ENCODE data around the gene DUSP23. TPM values are rescaled to one million over a fixed set of nuclear protein-coding genes. Genes with fewer than 3 reads are reported as not detected.

DUSP23 gene
- total and polyA plus RNA-seq, 4 donors: 25.8 to 244 (median 110) TPM

GRCh38 chr1:159791031-159791430 lies 10.3 kb downstream of the DUSP23 start:
- no peak for DNase-seq
- Histone ChIP-seq H3K4me1 (ENCODE audit: control insufficient read depth in 5 of 5, insufficient read depth in 5 of 5, low read length in 5 of 5) (peaks cover 0 to 3% (median 0%) of the 10 kb centered on the region in 5 donors), H3K27ac (ENCODE audit: low read depth in 1 of 2, low read length in 1 of 2) (no peak overlapping the region), H3K4me3 (no peak overlapping the region), H3K9ac (ENCODE audit: insufficient read depth in 1 of 2, low read length in 2 of 2) (no peak overlapping the region), H3K36me3 (ENCODE audit: control insufficient read depth in 4 of 4, insufficient read depth in 4 of 4, low read length in 4 of 4) (no peaks in the 10 kb centered on the region), H3K9me3 (ENCODE audit: control insufficient read depth in 4 of 4, insufficient read depth in 3 of 4, low read length in 3 of 4) (peaks cover 0 to 1% (median 0%) of the 10 kb centered on the region in 4 donors), H3K27me3 (ENCODE audit: control insufficient read depth in 3 of 3, insufficient read depth in 3 of 3, low read length in 2 of 3) (peaks cover 0 to 1% (median 0%) of the 10 kb centered on the region in 3 donors)
- ATAC-seq (ENCODE audit: insufficient read depth, low FRiP score): no peak
- WGBS, 2 donors: 44 to 57% methylated on average over 3 of the region's 3 CpGs
- no peak for TF ChIP-seq CTCF (IDR thresholded peaks at IDR 0.05; ENCODE audit: control extremely low read depth, extremely low read depth)

GRCh38 chr1:159791461-159791860 lies 10.7 kb downstream of the DUSP23 start:
- peaks cover 0 to 3% (median 0%) of the 10 kb centered on the region in 3 donors for H3K27me3 ChIP-seq (ENCODE audit: control insufficient read depth in 3 of 3, insufficient read depth in 3 of 3, low read length in 2 of 3)
- no peak overlapping the region for H3K4me3 ChIP-seq
- peaks cover 0 to 1% (median 0%) of the 10 kb centered on the region in 4 donors for H3K9me3 ChIP-seq (ENCODE audit: control insufficient read depth in 4 of 4, insufficient read depth in 3 of 4, low read length in 3 of 4)
- 28 to 31% methylated on average over 3 of the region's 3 CpGs for WGBS, 2 donors
- ATAC-seq (ENCODE audit: insufficient read depth, low FRiP score) (no peak), DNase-seq (peak in 1 of 3 donors; percentile 47)
- no peaks in the 10 kb centered on the region for H3K36me3 ChIP-seq (ENCODE audit: control insufficient read depth in 4 of 4, insufficient read depth in 4 of 4, low read length in 4 of 4)
- H3K4me1 ChIP-seq (ENCODE audit: control insufficient read depth in 5 of 5, insufficient read depth in 5 of 5, low read length in 5 of 5): peaks cover 0 to 3% (median 0%) of the 10 kb centered on the region in 5 donors
- no peak for TF ChIP-seq CTCF (IDR thresholded peaks at IDR 0.05; ENCODE audit: control extremely low read depth, extremely low read depth)
- no peak overlapping the region for H3K27ac ChIP-seq (ENCODE audit: low read depth in 1 of 2, low read length in 1 of 2)
- H3K9ac ChIP-seq (ENCODE audit: insufficient read depth in 1 of 2, low read length in 2 of 2): no peak overlapping the region

- Histone ChIP-seq H3K9ac (ENCODE audit: insufficient read depth in 1 of 2, low read length in 2 of 2) (no peak overlapping the region), H3K36me3 (ENCODE audit: control insufficient read depth in 4 of 4, insufficient read depth in 4 of 4, low read length in 4 of 4) (no peaks in the 10 kb centered on the region), H3K4me3 (no peak overlapping the region), H3K27ac (ENCODE audit: low read depth in 1 of 2, low read length in 1 of 2) (no peak overlapping the region), H3K9me3 (ENCODE audit: control insufficient read depth in 4 of 4, insufficient read depth in 3 of 4, low read length in 3 of 4) (peaks cover 0 to 1% (median 0%) of the 10 kb centered on the region in 4 donors), H3K4me1 (ENCODE audit: control insufficient read depth in 5 of 5, insufficient read depth in 5 of 5, low read length in 5 of 5) (no peaks in the 10 kb centered on the region), H3K27me3 (ENCODE audit: control insufficient read depth in 3 of 3, insufficient read depth in 3 of 3, low read length in 2 of 3) (peaks cover 0 to 3% (median 2%) of the 10 kb centered on the region in 3 donors)
- WGBS, 2 donors: 53 to 63% methylated on average over 5 of the region's 5 CpGs
- ATAC-seq (ENCODE audit: insufficient read depth, low FRiP score): no peak
- DNase-seq: peak in 2 of 3 donors; percentile 5 to 24
- TF ChIP-seq CTCF (IDR thresholded peaks at IDR 0.05; ENCODE audit: control extremely low read depth, extremely low read depth): no peak
Observed at GRCh38 chr1:159795534-159795933, 14.8 kb downstream of the DUSP23 start.

GRCh38 chr1:159798893-159799292 lies 18.1 kb downstream of the DUSP23 start:
- Histone ChIP-seq H3K4me1 (ENCODE audit: control insufficient read depth in 5 of 5, insufficient read depth in 5 of 5, low read length in 5 of 5) (peaks cover 0 to 6% (median 3%) of the 10 kb centered on the region in 5 donors), H3K4me3 (no peak overlapping the region), H3K9ac (ENCODE audit: insufficient read depth in 1 of 2, low read length in 2 of 2) (no peak overlapping the region), H3K36me3 (ENCODE audit: control insufficient read depth in 4 of 4, insufficient read depth in 4 of 4, low read length in 4 of 4) (no peaks in the 10 kb centered on the region), H3K9me3 (ENCODE audit: control insufficient read depth in 4 of 4, insufficient read depth in 3 of 4, low read length in 3 of 4) (no peaks in the 10 kb centered on the region), H3K27ac (ENCODE audit: low read depth in 1 of 2, low read length in 1 of 2) (no peak overlapping the region), H3K27me3 (ENCODE audit: control insufficient read depth in 3 of 3, insufficient read depth in 3 of 3, low read length in 2 of 3) (peaks cover 0 to 3% (median 2%) of the 10 kb centered on the region in 3 donors)
- DNase-seq (peak; percentile 71 to 88 (median 76)), ATAC-seq (ENCODE audit: insufficient read depth, low FRiP score) (peak; percentile 80)
- 5 to 9% methylated on average over 2 of the region's 2 CpGs for WGBS, 2 donors
- TF ChIP-seq CTCF (IDR thresholded peaks at IDR 0.05; ENCODE audit: control extremely low read depth, extremely low read depth): peak; percentile 61
